Measurements from ENCODE around the gene TMA16.
"Not testable (repeated sequence)": the region's sequence is repeated elsewhere in the genome, so short reads cannot be mapped to it uniquely, and the experiment has no call there.

GRCh38 chr4:163447023-163447422 lies 47.5 kb upstream of the TMA16 start:
- TF ChIP-seq CTCF, EP300, POLR2A (IDR thresholded peaks at IDR 0.05): not testable (repeated sequence)
